Natural killer cell (primary cell): ENCODE measurements around the gene HES5. TPM values are rescaled to one million over a fixed set of nuclear protein-coding genes. Genes with fewer than 3 reads are reported as not detected.

Source experiments
- ATAC-seq, 3 donors: fragments of 150-1000 bp in 2 of 3; fragments of 200-7000 bp in 1 of 3; cut with Tn5 transposase; 1 replicate in 1 of 3; 2 replicates in 2 of 3; pipeline ENCODE4 v1.10.0; 2021; ENCODE audit warnings: mild to moderate bottlenecking in 2 of 3, moderate library complexity in 2 of 3
- DNase-seq, 2 donors: peaks; one replicate each; pipeline versions ENCODE4 v3.0.0 to v3.0.0-alpha.2; 2013 to 2021; ENCODE audit warnings: mixed read lengths in 1 of 2
- H3K27ac ChIP-seq: one replicate; pipeline ENCODE4 v1.5.1; 2013; ENCODE audit warnings: mild to moderate bottlenecking, low read length
- H3K27me3 ChIP-seq: one replicate; pipeline ENCODE4 v1.6.1; 2013; ENCODE audit warnings: low read length; ENCODE audit not compliant: control insufficient read depth, insufficient read depth
- H3K36me3 ChIP-seq: one replicate; pipeline ENCODE4 v1.6.1; 2013; ENCODE audit warnings: low read length; ENCODE audit not compliant: control insufficient read depth, insufficient read depth
- H3K4me1 ChIP-seq: one replicate; pipeline ENCODE4 v1.6.1; 2013; ENCODE audit warnings: low read length; ENCODE audit not compliant: control insufficient read depth, insufficient read depth
- H3K4me3 ChIP-seq: one replicate; pipeline ENCODE4 v1.5.1; 2013; ENCODE audit warnings: low read length
- H3K9me3 ChIP-seq: one replicate; pipeline ENCODE4 v1.6.1; 2013; ENCODE audit warnings: low read length; ENCODE audit not compliant: control insufficient read depth, insufficient read depth
- H3K27ac Mint-ChIP-seq, 2 donors: one replicate each; pipeline ENCODE4 v1.8.0; 2022; ENCODE audit warnings: mild to moderate bottlenecking in 2 of 2, mixed read lengths in 2 of 2, moderate library complexity in 1 of 2
- H3K27me3 Mint-ChIP-seq, 2 donors: one replicate each; pipeline ENCODE4 v1.8.0; 2022; ENCODE audit warnings: low read depth in 2 of 2, mixed read lengths in 2 of 2
- H3K36me3 Mint-ChIP-seq: one replicate; pipeline ENCODE4 v1.8.0; 2022; ENCODE audit warnings: mixed read lengths
- H3K4me1 Mint-ChIP-seq, 2 donors: one replicate each; pipeline ENCODE4 v1.8.0; 2022; ENCODE audit warnings: mixed read lengths in 2 of 2
- H3K4me3 Mint-ChIP-seq: one replicate; pipeline ENCODE4 v1.8.0; 2022; ENCODE audit warnings: mild to moderate bottlenecking, moderate library complexity, mixed read lengths
- H3K9me3 Mint-ChIP-seq, 2 donors: one replicate each; pipeline ENCODE4 v1.8.0; 2022; ENCODE audit warnings: mixed read lengths in 2 of 2
- WGBS: methylation state at CpG from one replicate; pipeline ENCODE4 v1.1.7; 2013; ENCODE audit warnings: missing lambda C conversion rate; ENCODE audit not compliant: insufficient coverage; 5-methylcytosine and 5-hydroxymethylcytosine counted together
- intact Hi-C: fragments of 100-400 bp; cut with micrococcal nuclease; formaldehyde crosslinking; loops from one replicate; pipeline ENCODE4 v1.14.2; 2022
- total RNA-seq, 4 donors: library from RNA; stranded (reverse); fragments of 120-200 nt in 1 of 4; gene quantifications; one replicate each; pipeline versions ENCODE4 v1.2.3 to v1.2.4, GENCODE V29; 2013 to 2022
- TF ChIP-seq, protein P1 (sequence below): fragments of 200-600 bp; IDR thresholded peaks from one replicate; pipeline ENCODE4 v1.8.0; 2022; ENCODE audit warnings: antibody characterized with exemption

The HES5 gene
- total RNA-seq, 3 donors from 2014 or later (not counting 1 experiment from before 2014, with no cell fraction given): not detected

DNA sequence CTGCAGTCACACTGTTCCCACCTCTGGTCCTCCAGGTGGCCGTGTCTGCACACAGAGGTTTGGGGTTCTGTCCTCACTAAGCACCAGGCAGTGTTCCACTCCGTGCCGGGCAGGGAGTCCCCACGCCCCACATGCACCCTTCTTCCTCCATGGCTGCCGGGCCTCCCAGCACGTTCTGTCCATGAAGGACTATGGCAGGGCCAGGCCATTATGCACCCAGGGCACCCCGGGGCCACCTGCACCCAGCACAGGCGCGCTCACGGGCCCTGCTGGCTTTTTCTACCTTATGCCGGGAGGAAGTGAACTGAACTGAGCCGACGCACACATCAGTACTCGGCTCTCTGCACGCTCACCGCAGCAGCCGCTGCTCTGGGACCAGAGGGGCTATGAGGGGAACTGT is 13.9 kb downstream of the HES5 start:
- no peak overlapping the region for H3K4me3 ChIP-seq
- peaks cover 0 to 4% of the 10 kb centered on the region in 2 donors for H3K4me1 Mint-ChIP-seq
- ATAC-seq (no peak), DNase-seq (no peak)
- H3K36me3 Mint-ChIP-seq: no peaks in the 10 kb centered on the region
- TF ChIP-seq, protein P1, sequence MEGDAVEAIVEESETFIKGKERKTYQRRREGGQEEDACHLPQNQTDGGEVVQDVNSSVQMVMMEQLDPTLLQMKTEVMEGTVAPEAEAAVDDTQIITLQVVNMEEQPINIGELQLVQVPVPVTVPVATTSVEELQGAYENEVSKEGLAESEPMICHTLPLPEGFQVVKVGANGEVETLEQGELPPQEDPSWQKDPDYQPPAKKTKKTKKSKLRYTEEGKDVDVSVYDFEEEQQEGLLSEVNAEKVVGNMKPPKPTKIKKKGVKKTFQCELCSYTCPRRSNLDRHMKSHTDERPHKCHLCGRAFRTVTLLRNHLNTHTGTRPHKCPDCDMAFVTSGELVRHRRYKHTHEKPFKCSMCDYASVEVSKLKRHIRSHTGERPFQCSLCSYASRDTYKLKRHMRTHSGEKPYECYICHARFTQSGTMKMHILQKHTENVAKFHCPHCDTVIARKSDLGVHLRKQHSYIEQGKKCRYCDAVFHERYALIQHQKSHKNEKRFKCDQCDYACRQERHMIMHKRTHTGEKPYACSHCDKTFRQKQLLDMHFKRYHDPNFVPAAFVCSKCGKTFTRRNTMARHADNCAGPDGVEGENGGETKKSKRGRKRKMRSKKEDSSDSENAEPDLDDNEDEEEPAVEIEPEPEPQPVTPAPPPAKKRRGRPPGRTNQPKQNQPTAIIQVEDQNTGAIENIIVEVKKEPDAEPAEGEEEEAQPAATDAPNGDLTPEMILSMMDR: no peak
- H3K36me3 ChIP-seq: peaks cover 92% of the 10 kb centered on the region
- no peaks in the 10 kb centered on the region for H3K4me1 ChIP-seq
- H3K4me3 Mint-ChIP-seq: no peak overlapping the region
- intact Hi-C loops: no loop called here
- H3K27ac ChIP-seq: no peak overlapping the region
- H3K27me3 Mint-ChIP-seq: no peaks in the 10 kb centered on the region
- H3K27me3 ChIP-seq: no peaks in the 10 kb centered on the region
- no peaks in the 10 kb centered on the region for H3K9me3 Mint-ChIP-seq
- WGBS: 96% methylated on average over 17 of the region's 17 CpGs
- H3K9me3 ChIP-seq: no peaks in the 10 kb centered on the region
- no peak overlapping the region for H3K27ac Mint-ChIP-seq

GRCh38 chr1:2515763-2516080 is 14.3 kb downstream of the HES5 start:
- H3K27ac Mint-ChIP-seq: no peak overlapping the region
- no peaks in the 10 kb centered on the region for H3K9me3 Mint-ChIP-seq
- H3K9me3 ChIP-seq: no peaks in the 10 kb centered on the region
- intact Hi-C loops: no loop called here
- WGBS: 95% methylated on average over 11 of the region's 11 CpGs
- no peaks in the 10 kb centered on the region for H3K4me1 ChIP-seq
- no peaks in the 10 kb centered on the region for H3K36me3 Mint-ChIP-seq
- H3K36me3 ChIP-seq: peaks cover 92% of the 10 kb centered on the region
- no peak overlapping the region for H3K4me3 ChIP-seq
- no peak overlapping the region for H3K4me3 Mint-ChIP-seq
- no peak overlapping the region for H3K27ac ChIP-seq
- H3K27me3 Mint-ChIP-seq: no peaks in the 10 kb centered on the region
- ATAC-seq (no peak), DNase-seq (no peak)
- H3K4me1 Mint-ChIP-seq: peaks cover 0 to under 1% of the 10 kb centered on the region in 2 donors
- no peaks in the 10 kb centered on the region for H3K27me3 ChIP-seq
- TF ChIP-seq, protein P1: no peak

DNA sequence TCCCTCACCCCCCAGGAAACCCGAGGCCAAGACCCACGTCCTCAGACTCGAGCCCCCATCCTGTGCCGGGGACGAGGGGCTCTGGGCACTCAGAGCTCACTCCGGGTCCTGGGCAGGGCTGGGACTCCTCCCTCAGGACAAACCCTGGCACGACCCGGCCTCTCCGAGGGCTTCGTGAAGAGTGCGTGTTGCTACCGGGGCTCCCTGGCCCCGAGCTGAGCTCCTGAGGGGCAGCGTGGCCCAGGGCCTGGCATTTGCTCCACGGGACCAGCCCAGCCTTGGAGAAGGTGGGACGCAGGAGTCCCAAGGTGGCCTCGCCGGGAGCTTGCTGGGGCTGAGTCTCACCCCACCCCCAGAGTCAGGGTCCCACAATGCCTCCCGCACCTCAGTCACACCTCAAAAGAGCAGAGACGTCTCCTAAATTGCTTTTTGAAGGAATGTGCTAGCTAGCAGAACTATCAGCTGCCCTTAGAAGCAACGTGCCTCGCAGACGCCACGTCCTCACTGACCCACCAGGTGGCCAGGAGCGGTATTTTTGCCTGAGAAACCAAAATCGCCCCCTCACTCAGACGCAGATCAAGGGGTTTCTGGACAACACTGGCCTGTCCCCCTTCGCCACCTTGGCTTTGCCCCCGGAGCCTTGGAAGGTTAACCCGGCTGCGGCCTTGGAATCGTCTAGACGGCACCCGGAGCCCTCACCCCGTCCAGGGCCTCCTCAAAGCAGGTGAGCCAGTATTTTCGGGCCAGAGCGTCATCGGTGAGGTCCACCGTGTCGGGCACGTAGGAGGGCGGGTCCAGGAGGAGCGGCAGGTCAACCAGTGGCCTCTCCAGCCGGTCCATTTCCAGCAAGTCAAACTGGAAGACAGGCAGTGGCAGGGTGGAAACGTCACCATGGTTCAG is 14.9 kb downstream of the HES5 start:
- Mint-ChIP-seq H3K27ac (no peak overlapping the region), H3K9me3 (no peaks in the 10 kb centered on the region), H3K4me3 (no peak overlapping the region), H3K27me3 (no peaks in the 10 kb centered on the region), H3K36me3 (no peaks in the 10 kb centered on the region), H3K4me1 (no peaks in the 10 kb centered on the region)
- ATAC-seq (no peak), DNase-seq (no peak)
- H3K4me3 ChIP-seq: no peak overlapping the region
- WGBS: 96% methylated on average over 45 of the region's 45 CpGs
- intact Hi-C loops: no loop called here
- H3K27me3 ChIP-seq: no peaks in the 10 kb centered on the region
- no peaks in the 10 kb centered on the region for H3K4me1 ChIP-seq
- peaks cover 93% of the 10 kb centered on the region for H3K36me3 ChIP-seq
- no peak overlapping the region for H3K27ac ChIP-seq
- TF ChIP-seq, protein P1: no peak
- H3K9me3 ChIP-seq: no peaks in the 10 kb centered on the region
